GM23248 (cell line): ENCODE measurements around the gene SPINT1.
"Not testable (repeated sequence)": the region's sequence is repeated elsewhere in the genome, so short reads cannot be mapped to it uniquely, and the experiment has no call there.

Source experiments
- EZH2 ChIP-seq: fragments of 200-600 bp; sonication (generic); IDR thresholded peaks from 2 replicates; pipeline ENCODE4 v1.6.1; 2018; ENCODE audit warnings: antibody characterized with exemption, mild to moderate bottlenecking; ENCODE audit not compliant: insufficient read depth, poor library complexity, severe bottlenecking
- EZH2phosphoT487 ChIP-seq: fragments of 200-600 bp; sonication (generic); IDR thresholded peaks from 2 replicates; pipeline ENCODE4 v1.6.1; 2018; ENCODE audit warnings: antibody characterized with exemption, moderate library complexity, mild to moderate bottlenecking, low read depth; ENCODE audit not compliant: insufficient read depth

DNA sequence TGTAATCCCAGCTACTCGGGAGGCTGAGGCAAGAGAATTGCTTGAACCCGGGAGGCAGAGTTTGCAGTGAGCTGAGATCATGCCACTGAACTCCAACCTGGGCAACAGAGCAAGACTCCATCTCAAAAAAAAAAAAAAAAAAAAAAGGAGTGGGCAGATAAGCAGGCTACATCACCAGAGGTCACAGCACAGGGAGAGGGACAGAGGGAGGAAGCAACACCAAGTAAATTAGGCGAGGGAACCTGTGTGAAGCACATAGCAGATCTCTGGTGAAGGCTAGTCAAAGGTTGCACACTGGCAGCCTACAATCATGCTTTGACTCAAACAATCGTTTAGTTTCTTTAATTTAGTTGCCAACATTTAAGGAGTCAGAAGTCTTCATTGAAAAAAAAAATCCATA lies 17.3 kb downstream of the SPINT1 start:
- TF ChIP-seq EZH2, EZH2phosphoT487: not testable (repeated sequence)
